GM23248 (cell line): Measurements from ENCODE around the gene CD37. TPM values are rescaled to one million over a fixed set of nuclear protein-coding genes. Genes with fewer than 3 reads are reported as not detected.
"Not testable (repeated sequence)": the region's sequence is repeated elsewhere in the genome, so short reads cannot be mapped to it uniquely, and the experiment has no call there.

ENCODE experiments used
- DNase-seq: peaks from one replicate; pipeline ENCODE4 v3.0.0-alpha.2; 2015
- H2AFZ ChIP-seq: fragments of 200-600 bp; sonication (generic); 2 replicates; pipeline ENCODE4 v1.6.1; 2016; ENCODE audit warnings: antibody characterized with exemption
- H3F3A ChIP-seq: fragments of 200-600 bp; sonication (generic); 2 replicates; pipeline ENCODE4 v1.6.1; 2016; ENCODE audit warnings: mild to moderate bottlenecking, antibody characterized with exemption, mixed run types; ENCODE audit not compliant: insufficient read depth
- H3K27ac ChIP-seq: fragments of 200-600 bp; sonication (generic); 2 replicates; pipeline ENCODE4 v1.5.1; 2016; ENCODE audit warnings: mild to moderate bottlenecking
- H3K27me3 ChIP-seq: fragments of 200-600 bp; sonication (generic); replicated peaks from 2 replicates; pipeline ENCODE4 v1.6.1; 2016; ENCODE audit warnings: mild to moderate bottlenecking; ENCODE audit not compliant: insufficient read depth
- H3K36me3 ChIP-seq: fragments of 200-600 bp; sonication (generic); 2 replicates; pipeline ENCODE4 v1.6.1; 2016; ENCODE audit warnings: low read depth, mild to moderate bottlenecking
- H3K4me1 ChIP-seq: fragments of 200-600 bp; sonication (generic); 2 replicates; pipeline ENCODE4 v1.6.1; 2016; ENCODE audit warnings: mild to moderate bottlenecking; ENCODE audit not compliant: insufficient read depth
- H3K4me2 ChIP-seq: fragments of 200-600 bp; sonication (generic); one replicate; pipeline ENCODE4 v1.6.1; 2016; ENCODE audit warnings: mild to moderate bottlenecking; ENCODE audit not compliant: unreplicated experiment
- H3K4me3 ChIP-seq: fragments of 200-600 bp; sonication (generic); 2 replicates; pipeline ENCODE4 v1.5.1; 2016; ENCODE audit warnings: mild to moderate bottlenecking
- H3K79me2 ChIP-seq: fragments of 200-600 bp; sonication (generic); 2 replicates; pipeline ENCODE4 v1.6.1; 2016; ENCODE audit warnings: mild to moderate bottlenecking; ENCODE audit not compliant: insufficient read depth
- H3K9ac ChIP-seq: fragments of 200-600 bp; sonication (generic); 2 replicates; pipeline ENCODE4 v1.6.1; 2016; ENCODE audit warnings: mild to moderate bottlenecking
- H3K9me2 ChIP-seq: fragments of 200-600 bp; sonication (generic); 2 replicates; pipeline ENCODE4 v1.6.1; 2016; ENCODE audit warnings: mixed run types, mild to moderate bottlenecking, moderate library complexity; ENCODE audit not compliant: insufficient read depth
- H3K9me3 ChIP-seq: fragments of 200-600 bp; sonication (generic); one replicate; pipeline ENCODE4 v1.6.1; 2017; ENCODE audit warnings: low read depth
- H4K20me1 ChIP-seq: fragments of 200-600 bp; sonication (generic); 2 replicates; pipeline ENCODE4 v1.6.0; 2016; ENCODE audit not compliant: insufficient read depth
- EZH2 ChIP-seq: fragments of 200-600 bp; sonication (generic); IDR thresholded peaks from 2 replicates; pipeline ENCODE4 v1.6.1; 2018; ENCODE audit warnings: antibody characterized with exemption, mild to moderate bottlenecking; ENCODE audit not compliant: insufficient read depth, poor library complexity, severe bottlenecking
- EZH2phosphoT487 ChIP-seq: fragments of 200-600 bp; sonication (generic); IDR thresholded peaks from 2 replicates; pipeline ENCODE4 v1.6.1; 2018; ENCODE audit warnings: antibody characterized with exemption, moderate library complexity, mild to moderate bottlenecking, low read depth; ENCODE audit not compliant: insufficient read depth
- WGBS, 2 experiments: methylation state at CpG; one replicate each; pipeline ENCODE4 v1.1.6; 2015 to 2017; ENCODE audit warnings: low lambda C conversion rate in 2 of 2, low coverage in 1 of 2; ENCODE audit errors: missing lambda C conversion rate in 2 of 2; 5-methylcytosine and 5-hydroxymethylcytosine counted together
- in situ Hi-C: fragments of 300-500 bp; cut with MboI; formaldehyde crosslinking; loops from 2 replicates; pipeline ENCODE4 v1.15.0; 2020
- polyA plus RNA-seq: library from polyadenylated mRNA; unstranded; fragments of >200 nt; fragmentation: Nextera tagmentation; extraction: Ambion mirVana; gene quantifications from 2 replicates; pipeline ENCODE4 v1.2.1, GENCODE V29; 2016
- total RNA-seq: library from RNA; depleted of rRNA; stranded (reverse); fragments of >200 nt; shearing (Covaris generic); gene quantifications from 2 replicates; pipeline ENCODE4 v1.2.3, GENCODE V29; 2014

Gene CD37
- total and polyA plus RNA-seq, 2 experiments from 2014 or later = 1.8 TPM; not detected in 1

DNA sequence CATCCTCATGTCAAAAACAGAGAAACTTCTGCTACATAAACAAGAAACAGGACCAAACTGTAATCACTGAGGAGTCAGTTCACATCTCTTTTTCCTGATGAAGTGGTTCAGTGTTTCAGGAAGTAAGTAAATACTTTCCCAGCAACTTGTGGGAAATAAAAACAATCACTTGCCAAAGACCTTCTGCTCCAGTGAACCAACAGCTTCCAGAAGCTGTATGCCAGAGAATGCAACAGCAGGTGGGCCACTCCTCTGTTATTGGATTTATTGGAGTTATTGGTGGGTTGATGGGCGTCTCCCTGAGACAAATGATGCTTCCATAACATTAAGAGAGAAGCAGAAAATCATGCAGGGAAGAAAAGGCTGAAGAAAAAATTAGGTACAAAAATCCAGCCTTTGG, 20.1 kb upstream of the CD37 start:
- TF ChIP-seq EZH2 (no peak), EZH2phosphoT487 (no peak)
- WGBS, 2 experiments = 29 to 40% methylated on average over 1 of the region's 1 CpG
- H3K4me3 ChIP-seq = no peak overlapping the region

DNA sequence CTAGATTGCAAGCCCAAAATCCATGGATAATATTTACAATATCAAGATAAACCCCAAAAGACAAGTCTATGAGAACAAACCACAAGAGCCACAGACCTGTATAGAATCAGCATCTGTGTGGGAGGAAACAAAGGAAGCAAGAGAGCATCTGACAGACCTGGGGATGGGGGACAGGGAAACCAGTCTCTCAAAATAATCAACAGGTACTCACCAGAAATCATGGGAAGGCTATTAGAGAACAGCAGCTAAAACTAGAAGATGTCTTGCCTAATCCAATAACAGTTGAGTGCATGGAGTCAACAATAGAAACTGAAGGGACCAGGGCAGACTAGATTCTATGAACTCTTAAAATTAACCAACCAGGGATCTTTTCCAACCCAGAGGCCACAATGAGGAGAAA, 18.9 kb upstream of the CD37 start:
- no peaks in the 10 kb centered on the region for H3K79me2 ChIP-seq
- H4K20me1 ChIP-seq = no peaks in the 10 kb centered on the region
- no peaks in the 10 kb centered on the region for H3K9me3 ChIP-seq
- no peak overlapping the region for H3K4me3 ChIP-seq
- H3K36me3 ChIP-seq = no peaks in the 10 kb centered on the region
- H3K4me1 ChIP-seq = no peaks in the 10 kb centered on the region
- no peak for DNase-seq
- in situ Hi-C loops = no loop called here
- no peaks in the 10 kb centered on the region for H3F3A ChIP-seq
- no peak overlapping the region for H2AFZ ChIP-seq
- no peak overlapping the region for H3K9ac ChIP-seq
- H3K4me2 ChIP-seq = no peak overlapping the region
- TF ChIP-seq EZH2phosphoT487 (no peak), EZH2 (no peak)
- H3K27ac ChIP-seq = no peak overlapping the region
- H3K27me3 ChIP-seq = no peaks in the 10 kb centered on the region
- no peaks in the 10 kb centered on the region for H3K9me2 ChIP-seq

More for the DNA sequence above, 20.1 kb upstream of the CD37 start:
- Histone ChIP-seq H3K4me2 (no peak overlapping the region), H3K9ac (no peak overlapping the region), H2AFZ (no peak overlapping the region), H3K9me3 (no peaks in the 10 kb centered on the region), H3K27ac (no peak overlapping the region), H3K9me2 (no peaks in the 10 kb centered on the region), H3K4me1 (no peaks in the 10 kb centered on the region), H3K36me3 (no peaks in the 10 kb centered on the region), H3K27me3 (no peaks in the 10 kb centered on the region), H3K79me2 (no peaks in the 10 kb centered on the region), H4K20me1 (no peaks in the 10 kb centered on the region), H3F3A (no peaks in the 10 kb centered on the region)
- in situ Hi-C loops = no loop called here
- no peak for DNase-seq

DNA sequence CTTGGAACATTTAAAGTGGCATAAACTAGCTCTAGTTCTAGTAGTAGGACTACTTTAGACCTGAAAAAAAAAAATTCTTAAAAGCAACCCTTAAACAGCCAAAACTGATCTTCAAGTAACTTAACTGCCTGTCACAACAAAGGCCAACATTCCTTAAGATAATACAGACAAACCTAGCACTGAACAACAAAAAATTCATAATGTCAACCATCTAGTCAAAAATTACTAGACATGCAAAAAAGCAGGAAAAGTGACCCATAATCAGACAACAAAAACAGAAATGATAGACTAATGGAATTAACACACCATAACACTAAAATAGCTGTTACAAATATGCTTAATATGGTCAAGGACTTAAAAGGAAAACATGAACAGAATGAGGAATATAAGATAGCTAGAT, 16.9 kb upstream of the CD37 start:
- Histone ChIP-seq H3K9me3 (no peaks in the 10 kb centered on the region), H3K36me3 (no peaks in the 10 kb centered on the region), H3K27ac (no peak overlapping the region), H3K4me3 (no peak overlapping the region), H3K79me2 (no peaks in the 10 kb centered on the region), H3K4me1 (no peaks in the 10 kb centered on the region), H3K9me2 (no peaks in the 10 kb centered on the region), H2AFZ (no peak overlapping the region), H3F3A (no peaks in the 10 kb centered on the region), H3K9ac (no peak overlapping the region), H3K4me2 (no peak overlapping the region), H4K20me1 (no peaks in the 10 kb centered on the region), H3K27me3 (no peaks in the 10 kb centered on the region)
- TF ChIP-seq EZH2phosphoT487 (no peak), EZH2 (no peak)
- in situ Hi-C loops = no loop called here
- DNase-seq = no peak

DNA sequence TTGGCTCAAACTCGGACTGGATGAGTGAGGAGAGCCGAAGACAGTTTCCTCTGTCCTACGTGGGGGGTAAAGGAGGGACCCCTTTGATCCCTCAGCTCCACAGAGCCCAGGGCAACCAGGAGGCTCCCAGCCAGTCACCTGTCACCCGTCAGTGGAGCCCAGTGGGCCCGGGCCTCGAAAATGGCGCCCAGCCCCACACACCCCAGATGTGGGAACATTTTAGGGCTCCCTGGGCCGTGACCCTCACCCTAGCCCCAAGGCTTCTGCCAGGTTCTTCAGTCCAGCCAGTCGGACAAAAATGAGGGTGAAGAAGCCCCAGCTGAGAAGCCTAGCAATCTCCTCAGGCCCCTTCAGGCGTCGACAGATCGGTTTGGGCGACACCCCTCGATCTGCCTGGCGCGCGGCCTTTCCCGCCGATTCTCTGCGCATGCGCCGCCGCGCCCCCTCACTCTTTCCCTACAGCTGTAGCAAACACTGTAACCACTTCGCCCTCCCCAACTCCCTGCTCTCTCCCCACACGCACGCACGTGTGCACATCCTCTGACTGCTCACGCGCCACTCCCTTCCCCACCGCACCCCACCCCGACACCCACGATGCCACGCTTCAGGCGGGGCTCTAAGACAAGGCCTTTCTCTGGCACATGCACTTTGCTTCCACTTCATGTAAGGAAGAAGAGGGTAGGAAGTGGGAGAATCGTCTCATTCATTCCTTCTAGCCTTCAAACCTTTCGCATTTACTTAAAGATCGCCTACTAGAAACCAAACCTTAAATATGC, 10.2 kb upstream of the CD37 start, which contains the start of gene SLC6A16:
Gene SLC6A16 (minus strand): TSS at position 391 of the 776 bp plus-strand sequence. CDS start 13,844 bp downstream, outside the sequence.
- Histone ChIP-seq H3K36me3 (no peaks in the 10 kb centered on the region), H3F3A (no peaks in the 10 kb centered on the region), H3K4me3 (no peak within 1 kb of the TSS), H2AFZ (no peak within 1 kb of the TSS), H3K4me2 (no peak within 1 kb of the TSS), H3K4me1 (no peaks in the 10 kb centered on the region), H3K27ac (no peak within 1 kb of the TSS), H3K9ac (no peak within 1 kb of the TSS), H4K20me1 (no peaks in the 10 kb centered on the region), H3K9me3 (no peaks in the 10 kb centered on the region), H3K79me2 (no peaks in the 10 kb centered on the region), H3K9me2 (no peaks in the 10 kb centered on the region), H3K27me3 (no peaks in the 10 kb centered on the region)
- in situ Hi-C loops = no loop called here
- WGBS, 2 experiments = 82 to 88% methylated on average over 29 to 37 of the region's 38 CpGs
- no peak for TF ChIP-seq EZH2
- no peak for TF ChIP-seq EZH2phosphoT487
- DNase-seq = no peak

DNA sequence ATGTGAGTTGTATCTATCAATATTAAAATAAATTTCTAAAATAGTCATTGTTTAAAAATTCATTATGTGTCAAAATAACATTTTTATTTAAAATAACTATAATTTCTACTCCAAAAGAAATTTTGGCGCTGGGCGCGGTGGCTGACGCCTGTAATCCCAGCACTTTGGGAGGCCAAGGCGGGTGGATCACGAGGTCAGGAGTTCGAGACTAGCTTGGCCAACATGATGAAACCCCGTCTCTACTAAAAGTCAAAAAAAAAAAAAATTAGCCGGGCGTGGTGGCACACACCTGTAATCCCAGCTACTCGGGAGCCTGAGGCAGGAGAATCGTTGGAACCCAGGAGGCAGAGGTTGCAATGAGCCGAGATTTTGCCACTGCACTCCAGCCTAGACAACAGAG, 9.4 kb upstream of the CD37 start:
- DNase-seq, H4K20me1 ChIP-seq, H3K9me2 ChIP-seq, H3K4me2 ChIP-seq, H3K27ac ChIP-seq, H3K79me2 ChIP-seq, H3K27me3 ChIP-seq, in situ Hi-C loops, H3K9ac ChIP-seq, H3K9me3 ChIP-seq, H3K4me1 ChIP-seq, H2AFZ ChIP-seq, H3F3A ChIP-seq, H3K36me3 ChIP-seq, H3K4me3 ChIP-seq: not testable (repeated sequence)
- 81 to 88% methylated on average over 13 of the region's 13 CpGs for WGBS, 2 experiments
